Esophagus muscularis mucosa (tissue), 4 donors: ENCODE data around the gene PRM3. TPM values are rescaled to one million over a fixed set of nuclear protein-coding genes. Genes with fewer than 3 reads are reported as not detected.

ENCODE experiments used
- DNase-seq: peaks from one replicate; pipeline ENCODE4 v3.0.0-alpha.2; 2017; ENCODE audit errors: extremely low spot score
- H3K27ac ChIP-seq, 4 donors: fragments of 200-600 bp; sonication (generic); replicated peaks in 1 of 4; 1 replicate in 3 of 4; 2 replicates in 1 of 4; pipeline ENCODE4 v1.5.1; 2016 to 2019; ENCODE audit warnings: mild to moderate bottlenecking in 1 of 4
- H3K27me3 ChIP-seq, 4 donors: fragments of 200-600 bp; sonication (generic); one replicate each; pipeline versions ENCODE4 v1.5.1 to v1.6.0; 2016 to 2019
- H3K36me3 ChIP-seq, 4 donors: fragments of 200-600 bp; sonication (generic); one replicate each; pipeline ENCODE4 v1.5.1; 2016 to 2019
- H3K4me1 ChIP-seq, 4 donors: fragments of 200-600 bp; sonication (generic); one replicate each; pipeline ENCODE4 v1.5.1; 2016 to 2019
- H3K4me3 ChIP-seq, 4 donors: fragments of 200-600 bp; sonication (generic); 1 replicate in 2 of 4; 2 replicates in 2 of 4; pipeline ENCODE4 v1.5.1; 2016 to 2019; ENCODE audit warnings: mild to moderate bottlenecking in 4 of 4, moderate library complexity in 1 of 4
- H3K9me3 ChIP-seq, 4 donors: fragments of 200-600 bp; sonication (generic); 1 replicate in 3 of 4; 2 replicates in 1 of 4; pipeline ENCODE4 v1.5.1; 2016 to 2019
- EP300 ChIP-seq: sonication (generic); formaldehyde crosslinking; IDR thresholded peaks from one replicate; pipeline ENCODE4 v1.6.1; 2017; ENCODE audit warnings: antibody characterized with exemption
- POLR2A ChIP-seq: fragments of 450-650 bp; IDR thresholded peaks from one replicate; pipeline ENCODE4 v1.6.1; 2017; ENCODE audit warnings: antibody characterized with exemption, moderate library complexity, mild to moderate bottlenecking, low read depth
- POLR2AphosphoS5 ChIP-seq, 2 donors: sonication (generic); formaldehyde crosslinking; IDR thresholded peaks; one replicate each; pipeline ENCODE4 v1.6.1; 2017; ENCODE audit warnings: antibody characterized with exemption in 2 of 2
- WGBS: methylation state at CpG from one replicate; pipeline ENCODE4 v1.1.5; 2018; 5-methylcytosine and 5-hydroxymethylcytosine counted together
- intact Hi-C: fragments of 100-400 bp; cut with DNase I; formaldehyde crosslinking; loops from one replicate; pipeline ENCODE4 v1.15.1; 2023
- total RNA-seq, 4 donors: library from RNA; depleted of rRNA; stranded (reverse); fragments of >200 nt; gene quantifications; one replicate each; pipeline versions ENCODE4 v1.1.0 to v1.2.1, GENCODE V29; 2016
- TF ChIP-seq, protein P1 (sequence below), 3 experiments: fragments of 200-600 bp in 2 of 3; fragments of 450-650 bp in 1 of 3; sonication (generic) in 2 of 3; IDR thresholded peaks; one replicate each; pipeline ENCODE4 v1.5.1; 2017 to 2019; ENCODE audit warnings: antibody characterized with exemption in 3 of 3, mild to moderate bottlenecking in 2 of 3, moderate library complexity in 1 of 3

The PRM3 gene
- total RNA-seq, 4 donors from 2014 or later: not detected

- Histone ChIP-seq H3K36me3 (no peaks in the 10 kb centered on the region), H3K27me3 (no peaks in the 10 kb centered on the region), H3K27ac (no peak overlapping the region), H3K9me3 (no peaks in the 10 kb centered on the region), H3K4me1 (no peaks in the 10 kb centered on the region), H3K4me3 (no peak overlapping the region)
- TF ChIP-seq POLR2A (no peak), EP300 (no peak), POLR2AphosphoS5 (IDR thresholded peaks at IDR 0.05) (no peak)
- TF ChIP-seq, protein P1, sequence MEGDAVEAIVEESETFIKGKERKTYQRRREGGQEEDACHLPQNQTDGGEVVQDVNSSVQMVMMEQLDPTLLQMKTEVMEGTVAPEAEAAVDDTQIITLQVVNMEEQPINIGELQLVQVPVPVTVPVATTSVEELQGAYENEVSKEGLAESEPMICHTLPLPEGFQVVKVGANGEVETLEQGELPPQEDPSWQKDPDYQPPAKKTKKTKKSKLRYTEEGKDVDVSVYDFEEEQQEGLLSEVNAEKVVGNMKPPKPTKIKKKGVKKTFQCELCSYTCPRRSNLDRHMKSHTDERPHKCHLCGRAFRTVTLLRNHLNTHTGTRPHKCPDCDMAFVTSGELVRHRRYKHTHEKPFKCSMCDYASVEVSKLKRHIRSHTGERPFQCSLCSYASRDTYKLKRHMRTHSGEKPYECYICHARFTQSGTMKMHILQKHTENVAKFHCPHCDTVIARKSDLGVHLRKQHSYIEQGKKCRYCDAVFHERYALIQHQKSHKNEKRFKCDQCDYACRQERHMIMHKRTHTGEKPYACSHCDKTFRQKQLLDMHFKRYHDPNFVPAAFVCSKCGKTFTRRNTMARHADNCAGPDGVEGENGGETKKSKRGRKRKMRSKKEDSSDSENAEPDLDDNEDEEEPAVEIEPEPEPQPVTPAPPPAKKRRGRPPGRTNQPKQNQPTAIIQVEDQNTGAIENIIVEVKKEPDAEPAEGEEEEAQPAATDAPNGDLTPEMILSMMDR (IDR thresholded peaks at IDR 0.05): no peak
- WGBS: 83% methylated on average over 7 of the region's 10 CpGs
- no peak for DNase-seq
- intact Hi-C loops: no loop called here
Observed at GRCh38 chr16:11240636-11241473, 32.6 kb downstream of the PRM3 start.

DNA sequence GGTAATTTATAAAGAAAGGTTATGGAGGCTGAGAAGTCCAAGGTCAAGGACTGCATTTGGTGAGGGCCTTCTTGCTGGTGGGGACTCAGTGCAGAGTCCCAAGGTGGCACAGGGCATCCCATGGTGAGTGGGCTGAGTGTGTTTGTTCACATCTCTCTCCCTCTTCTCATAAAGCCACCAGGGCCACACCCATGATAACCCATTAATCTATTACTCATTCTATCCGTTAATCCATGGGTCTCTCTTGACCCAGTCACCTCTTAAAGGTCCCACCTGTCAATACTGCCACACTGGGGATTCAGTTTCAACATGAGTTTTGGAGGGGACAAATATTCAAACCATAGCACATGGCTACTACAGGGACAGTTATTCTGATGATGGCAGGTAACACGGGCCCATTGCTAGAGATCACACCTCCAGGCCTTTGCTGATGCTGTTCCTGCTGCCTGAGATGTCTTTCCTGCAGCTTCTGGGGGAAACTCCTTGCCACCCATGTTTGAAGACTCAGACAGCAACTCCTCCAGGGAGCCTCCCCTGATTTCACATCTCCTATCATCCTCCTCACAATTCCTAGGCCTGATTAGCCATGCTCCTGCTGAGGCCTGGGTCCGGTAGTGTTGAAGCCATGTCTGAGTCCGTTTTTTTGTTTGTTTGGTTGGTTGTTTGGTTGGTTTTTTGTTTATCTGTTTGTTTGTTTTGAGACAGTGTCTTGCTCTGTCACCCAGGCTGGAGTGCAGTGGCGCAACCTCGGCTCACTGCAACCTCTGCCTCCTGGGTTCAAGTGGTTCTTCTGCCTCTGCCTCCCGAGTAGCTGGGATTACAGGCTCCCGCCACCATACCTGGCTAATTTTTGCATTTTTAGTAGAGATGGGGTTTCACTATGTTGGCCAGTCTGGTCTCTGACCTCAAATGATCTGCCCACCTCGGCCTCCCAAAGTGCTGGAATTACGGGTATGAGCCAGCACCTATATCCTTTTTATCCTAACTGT is 33.5 kb downstream of the PRM3 start:
- H3K4me1 ChIP-seq: no peaks in the 10 kb centered on the region
- H3K36me3 ChIP-seq: no peaks in the 10 kb centered on the region
- 87% methylated on average over 10 of the region's 10 CpGs for WGBS
- TF ChIP-seq POLR2A: no peak
- TF ChIP-seq, protein P1 (IDR thresholded peaks at IDR 0.05): no peak
- TF ChIP-seq POLR2AphosphoS5 (IDR thresholded peaks at IDR 0.05): no peak
- TF ChIP-seq EP300: no peak
- DNase-seq: no peak
- H3K27ac ChIP-seq: no peak overlapping the region
- no peaks in the 10 kb centered on the region for H3K27me3 ChIP-seq
- no peaks in the 10 kb centered on the region for H3K9me3 ChIP-seq
- no peak overlapping the region for H3K4me3 ChIP-seq
- intact Hi-C loops: no loop called here

DNA sequence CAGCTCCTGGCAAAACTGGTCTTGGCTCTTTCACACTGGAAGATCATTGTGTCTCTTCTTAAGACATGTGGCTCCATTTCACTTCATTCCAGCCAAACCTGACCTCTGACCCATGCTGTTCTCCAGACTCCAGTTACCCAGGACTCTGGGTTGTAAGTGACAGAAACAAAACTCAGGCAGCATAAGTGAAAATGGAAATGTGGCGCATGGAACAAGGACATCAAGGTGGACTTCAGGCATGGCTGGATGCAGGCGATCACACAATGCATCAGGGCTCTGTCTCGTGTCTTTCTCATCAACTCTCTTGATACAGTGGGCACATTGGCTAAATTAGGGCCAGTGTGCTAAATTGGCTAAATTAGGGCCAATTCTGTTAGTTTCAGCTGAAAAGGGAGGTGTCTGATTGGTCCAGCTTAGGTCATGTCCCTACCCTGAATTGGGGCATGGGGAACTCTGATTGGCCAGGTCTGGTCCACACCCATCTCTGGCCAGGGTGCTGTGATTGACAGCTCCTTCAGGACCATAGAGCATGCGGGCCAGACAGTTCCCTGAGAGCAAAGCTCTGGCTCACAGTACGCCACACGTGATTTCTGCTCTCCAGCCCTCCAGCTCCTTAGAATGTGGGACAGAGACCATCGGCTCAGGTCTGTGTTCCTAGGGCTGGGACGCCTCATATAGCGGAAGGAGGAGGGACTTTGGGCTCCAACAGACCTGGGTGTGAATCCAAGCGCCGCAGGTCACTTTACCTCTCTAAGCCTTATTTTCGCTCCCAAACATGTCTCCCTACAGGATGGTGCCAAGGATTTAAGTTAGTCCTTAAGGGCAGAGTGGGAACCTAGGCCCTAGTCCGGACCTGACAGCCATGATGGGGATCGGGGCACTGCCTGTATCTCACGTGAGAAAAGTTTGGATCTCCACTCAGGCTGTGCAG is 34.9 kb downstream of the PRM3 start:
- H3K4me1 ChIP-seq: no peaks in the 10 kb centered on the region
- TF ChIP-seq, protein P1 (IDR thresholded peaks at IDR 0.05): no peak
- TF ChIP-seq POLR2AphosphoS5 (IDR thresholded peaks at IDR 0.05): no peak
- no peak for TF ChIP-seq POLR2A
- no peak for TF ChIP-seq EP300
- no peaks in the 10 kb centered on the region for H3K36me3 ChIP-seq
- DNase-seq: no peak
- no peak overlapping the region for H3K4me3 ChIP-seq
- H3K27me3 ChIP-seq: no peaks in the 10 kb centered on the region
- intact Hi-C loops: no loop called here
- H3K27ac ChIP-seq: no peak overlapping the region
- 95% methylated on average over 15 of the region's 15 CpGs for WGBS
- no peaks in the 10 kb centered on the region for H3K9me3 ChIP-seq

DNA sequence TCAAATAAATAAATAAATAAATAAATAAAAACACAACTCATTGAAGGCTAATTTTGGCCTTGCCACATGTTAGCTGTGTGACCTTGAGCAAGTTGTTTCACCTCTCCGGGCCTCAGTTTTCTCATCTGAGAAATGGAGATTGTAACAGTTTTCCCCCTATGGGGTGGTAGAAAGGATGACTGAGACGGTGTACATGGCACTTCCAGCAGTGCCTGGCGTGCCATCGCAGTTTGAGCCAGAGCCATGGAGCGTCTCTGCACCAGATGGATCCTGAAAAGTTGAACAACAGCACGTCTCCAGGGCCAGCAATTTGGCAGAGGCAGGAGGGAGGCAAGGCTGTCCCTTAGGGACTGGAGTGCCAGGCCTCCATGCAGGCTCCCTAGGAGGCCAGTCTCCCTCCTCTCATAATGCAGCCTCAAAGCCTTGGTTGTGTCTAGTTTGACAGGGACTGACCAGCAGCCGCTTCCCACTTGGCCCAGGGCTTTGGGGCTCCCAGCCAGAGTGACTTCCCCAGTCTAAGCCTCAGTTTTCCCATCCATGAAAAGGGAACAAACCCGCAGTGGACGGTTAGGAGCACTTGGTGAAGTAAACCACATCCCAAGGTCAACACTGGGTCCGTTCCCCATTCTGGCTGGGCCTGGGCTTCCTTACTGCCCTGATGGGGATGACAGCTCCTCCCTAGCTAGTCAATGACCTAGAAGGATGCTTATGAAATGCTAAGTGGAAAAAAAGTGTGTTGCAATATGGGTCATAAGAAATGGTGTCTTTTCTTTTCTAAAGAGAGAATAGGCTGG is 36.8 kb downstream of the PRM3 start:
- WGBS: 78% methylated on average over 9 of the region's 10 CpGs
- peak; percentile 75 for DNase-seq

More for the DNA sequence above, 36.8 kb downstream of the PRM3 start:
- TF ChIP-seq POLR2AphosphoS5 (IDR thresholded peaks at IDR 0.05): no peak
- no peak for TF ChIP-seq EP300
- TF ChIP-seq, protein P1 (IDR thresholded peaks at IDR 0.05): no peak
- no peak for TF ChIP-seq POLR2A
- no peak overlapping the region for H3K27ac ChIP-seq
- no peaks in the 10 kb centered on the region for H3K27me3 ChIP-seq
- H3K36me3 ChIP-seq: no peaks in the 10 kb centered on the region
- intact Hi-C loops: no loop called here
- H3K4me1 ChIP-seq: peaks cover 0 to 10% (median 8%) of the 10 kb centered on the region in 4 donors
- no peaks in the 10 kb centered on the region for H3K9me3 ChIP-seq
- H3K4me3 ChIP-seq: no peak overlapping the region
